ENCODE data around the gene TBX20.
"Not testable (repeated sequence)": the region's sequence is repeated elsewhere in the genome, so short reads cannot be mapped to it uniquely, and the experiment has no call there.

GRCh38 chr7:35215063-35215462 lies 38.8 kb downstream of the TBX20 start:
- TF ChIP-seq ZNF70 (CRISPR knock-in tag; IDR thresholded peaks at IDR 0.05) (peak; percentile 68), TCF4 (CRISPR knock-in tag; IDR thresholded peaks at IDR 0.05; ENCODE audit: borderline replicate concordance) (peak; percentile 64; the same call in 1 of the 2 replicates), TSHZ2 (CRISPR knock-in tag; IDR thresholded peaks at IDR 0.05) (0 out of 2 replicates have a peak, but pooled peaks have one; percentile 66)
- not testable (repeated sequence) for TF ChIP-seq PATZ1 (CRISPR knock-in tag; IDR thresholded peaks at IDR 0.05; ENCODE audit: borderline replicate concordance); RARB (CRISPR knock-in tag; IDR thresholded peaks at IDR 0.05); TOX (CRISPR knock-in tag; IDR thresholded peaks at IDR 0.05; ENCODE audit: borderline replicate concordance); ESRRG (CRISPR knock-in tag; IDR thresholded peaks at IDR 0.05); OSR1 (CRISPR knock-in tag; IDR thresholded peaks at IDR 0.05); ZNF565 (CRISPR knock-in tag; conservative IDR thresholded peaks at IDR 0.05; ENCODE audit: low read depth); PPARA (CRISPR knock-in tag; IDR thresholded peaks at IDR 0.05; ENCODE audit: borderline replicate concordance); CSDC2 (CRISPR knock-in tag; IDR thresholded peaks at IDR 0.05); CSRNP3 (CRISPR knock-in tag; IDR thresholded peaks at IDR 0.05); ARNTL (CRISPR knock-in tag; IDR thresholded peaks at IDR 0.05; ENCODE audit: borderline replicate concordance, low read depth)
